DND-41 (cell line): ENCODE measurements around the gene WFS1.

Experiments
- CTCF ChIP-seq: IDR thresholded peaks from 2 replicates; pipeline ENCODE4 v1.5.1; 2012; ENCODE audit warnings: borderline replicate concordance, low read length, moderate library complexity, mild to moderate bottlenecking; ENCODE audit not compliant: poor library complexity, severe bottlenecking; ENCODE audit errors: extremely low read depth
- EZH2 ChIP-seq: IDR thresholded peaks from 3 replicates; pipeline ENCODE4 v1.6.1; 2012; ENCODE audit warnings: borderline replicate concordance, low read depth, mild to moderate bottlenecking, moderate library complexity, low read length, inconsistent platforms; ENCODE audit not compliant: severe bottlenecking

- TF ChIP-seq CTCF (no peak), EZH2 (no peak)
These were observed 34.6 kb upstream of the WFS1 start for GRCh38 chr4:6235012-6235411.
